Neuronal stem cell (in vitro differentiated cells): ENCODE measurements around the gene ERMN.

ENCODE experiments used
- DNase-seq: peaks from one replicate; pipeline ENCODE4 v3.0.0-alpha.2; 2013; ENCODE audit warnings: low spot score
- H2AFZ ChIP-seq: one replicate; pipeline ENCODE4 v1.6.1; 2013; ENCODE audit warnings: mild to moderate bottlenecking, low read length, inconsistent platforms
- H2AK5ac ChIP-seq: 2 replicates; pipeline ENCODE4 v1.6.1; 2013; ENCODE audit warnings: low read depth, mild to moderate bottlenecking, inconsistent platforms, low read length, moderate library complexity, mixed read lengths
- H2BK120ac ChIP-seq: 2 replicates; pipeline ENCODE4 v1.6.1; 2013; ENCODE audit warnings: low read depth, mild to moderate bottlenecking, inconsistent platforms, low read length, moderate library complexity, mixed read lengths
- H2BK12ac ChIP-seq: one replicate; pipeline ENCODE4 v1.6.1; 2013; ENCODE audit warnings: low read length, inconsistent platforms
- H2BK15ac ChIP-seq: 2 replicates; pipeline ENCODE4 v1.6.1; 2013; ENCODE audit warnings: mild to moderate bottlenecking, low read length, inconsistent platforms, mixed read lengths
- H2BK5ac ChIP-seq: one replicate; pipeline ENCODE4 v1.6.1; 2013; ENCODE audit warnings: inconsistent platforms, mild to moderate bottlenecking, low read length, moderate library complexity
- H3K14ac ChIP-seq: one replicate; pipeline ENCODE4 v1.6.1; 2013; ENCODE audit warnings: low read length, inconsistent platforms
- H3K18ac ChIP-seq: 2 replicates; pipeline ENCODE4 v1.6.1; 2013; ENCODE audit warnings: low read length, inconsistent platforms
- H3K23ac ChIP-seq: 2 replicates; pipeline ENCODE4 v1.6.1; 2013; ENCODE audit warnings: low read depth, mild to moderate bottlenecking, mixed read lengths, low read length, inconsistent platforms; ENCODE audit not compliant: poor library complexity
- H3K27ac ChIP-seq: replicated peaks from 3 replicates; pipeline ENCODE4 v1.5.1; 2013; ENCODE audit warnings: low read length, inconsistent platforms
- H3K27me3 ChIP-seq, 3 experiments: 2 replicates each; pipeline ENCODE4 v1.6.1; 2013; ENCODE audit warnings: low read length in 3 of 3, mild to moderate bottlenecking in 2 of 3, inconsistent platforms in 1 of 3, low read depth in 1 of 3, mixed read lengths in 1 of 3, moderate library complexity in 1 of 3; ENCODE audit not compliant: control insufficient read depth in 3 of 3, insufficient read depth in 3 of 3
- H3K36me3 ChIP-seq, 2 donors: replicated peaks in 1 of 2; 2 replicates each; pipeline ENCODE4 v1.6.1; 2013; ENCODE audit warnings: low read length in 2 of 2; ENCODE audit not compliant: control insufficient read depth in 2 of 2, insufficient read depth in 2 of 2
- H3K4ac ChIP-seq: 2 replicates; pipeline ENCODE4 v1.6.1; 2013; ENCODE audit warnings: inconsistent platforms, mild to moderate bottlenecking, low read length, moderate library complexity
- H3K4me1 ChIP-seq, 2 donors: 1 replicate in 1 of 2; 2 replicates in 1 of 2; pipeline ENCODE4 v1.6.1; 2013; ENCODE audit warnings: low read length in 2 of 2, low read depth in 1 of 2; ENCODE audit not compliant: control insufficient read depth in 2 of 2, insufficient read depth in 1 of 2
- H3K4me2 ChIP-seq: one replicate; pipeline ENCODE4 v1.6.1; 2013; ENCODE audit warnings: mild to moderate bottlenecking, low read length, inconsistent platforms; ENCODE audit not compliant: insufficient read depth, poor library complexity, severe bottlenecking
- H3K4me3 ChIP-seq, 2 donors: 2 replicates each; pipeline ENCODE4 v1.5.1; 2013; ENCODE audit warnings: low read length in 2 of 2, mild to moderate bottlenecking in 2 of 2, inconsistent platforms in 1 of 2, moderate library complexity in 1 of 2
- H3K79me1 ChIP-seq: one replicate; pipeline ENCODE4 v1.6.1; 2013; ENCODE audit warnings: low read depth, mild to moderate bottlenecking, inconsistent platforms, low read length, moderate library complexity
- H3K9ac ChIP-seq: one replicate; pipeline ENCODE4 v1.6.1; 2013; ENCODE audit warnings: mild to moderate bottlenecking, low read depth, low read length, inconsistent platforms; ENCODE audit not compliant: poor library complexity
- H3K9me3 ChIP-seq, 2 donors: replicated peaks in 1 of 2; 2 replicates each; pipeline versions ENCODE3 to v1.6.1; 2013; ENCODE audit warnings: low read length in 2 of 2, mild to moderate bottlenecking in 2 of 2, inconsistent platforms in 1 of 2, low read depth in 1 of 2, mixed read lengths in 1 of 2, moderate library complexity in 1 of 2; ENCODE audit not compliant: control insufficient read depth in 2 of 2, insufficient read depth in 1 of 2
- H4K8ac ChIP-seq: one replicate; pipeline ENCODE4 v1.6.1; 2013; ENCODE audit warnings: low read depth, mild to moderate bottlenecking, inconsistent platforms, low read length, moderate library complexity
- H4K91ac ChIP-seq: one replicate; pipeline ENCODE4 v1.6.1; 2013; ENCODE audit warnings: low read length, low read depth, mild to moderate bottlenecking, inconsistent platforms; ENCODE audit not compliant: poor library complexity
- WGBS, 2 donors: extraction: QIAGEN DNeasy Blood & Tissue Kit; methylation state at CpG; one replicate each; pipeline ENCODE4 v1.1.7; 2013; ENCODE audit warnings: missing lambda C conversion rate in 2 of 2, mixed read lengths in 1 of 2; ENCODE audit not compliant: insufficient read length in 2 of 2, insufficient replicate concordance in 1 of 2; ENCODE audit errors: extremely low coverage in 2 of 2; 5-methylcytosine and 5-hydroxymethylcytosine counted together

ERMN gene

GRCh38 chr2:157311706-157312105, 13.9 kb downstream of the ERMN start:
- Histone ChIP-seq H4K8ac (no peak overlapping the region), H3K4me2 (no peak overlapping the region), H3K79me1 (no peaks in the 10 kb centered on the region), H4K91ac (no peak overlapping the region), H2BK120ac (no peak overlapping the region), H2BK5ac (no peak overlapping the region), H3K4me3 (no peak overlapping the region), H2AK5ac (no peak overlapping the region), H3K18ac (no peak overlapping the region), H3K23ac (no peak overlapping the region), H2AFZ (no peak overlapping the region), H3K4me1 (no peaks in the 10 kb centered on the region), H3K9me3 (no peaks in the 10 kb centered on the region), H2BK15ac (no peak overlapping the region), H3K27ac (no peak overlapping the region), H3K4ac (no peak overlapping the region), H3K14ac (no peak overlapping the region), H3K9ac (no peak overlapping the region), H2BK12ac (no peak overlapping the region), H3K36me3 (no peaks in the 10 kb centered on the region), H3K27me3 (peaks cover 0 to 3% (median 0%) of the 10 kb centered on the region in 3 experiments)
- DNase-seq, result no peak
- WGBS, 2 donors, result no CpG with 5 or more reads among the region's 1 CpG

DNA sequence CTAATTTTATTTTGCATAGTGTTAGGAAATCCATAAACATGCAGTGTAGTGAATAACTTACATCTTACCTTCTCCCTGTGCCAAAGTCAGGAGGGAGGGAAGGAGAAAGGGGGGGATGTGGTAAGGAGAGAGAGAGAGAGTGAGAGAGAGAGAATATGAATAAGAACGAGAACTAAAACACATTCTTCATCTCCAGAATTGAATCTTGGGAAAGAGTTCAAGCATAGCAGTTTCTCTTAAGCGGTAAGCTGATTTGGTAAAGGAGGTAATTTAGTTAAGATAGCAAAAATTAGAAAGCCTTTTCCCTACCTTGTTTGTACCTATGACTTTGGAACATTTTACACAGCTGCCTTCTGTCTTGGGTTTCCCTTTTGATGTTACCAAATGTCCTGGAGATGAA, 15.7 kb downstream of the ERMN start:
- Histone ChIP-seq H4K91ac (no peak overlapping the region), H2AFZ (no peak overlapping the region), H3K9ac (no peak overlapping the region), H2BK120ac (no peak overlapping the region), H2BK12ac (no peak overlapping the region), H3K18ac (no peak overlapping the region), H3K27me3 (peaks cover 0 to 6% (median 0%) of the 10 kb centered on the region in 3 experiments), H3K4me1 (peaks cover 0 to 1% of the 10 kb centered on the region in 2 donors), H3K4ac (no peak overlapping the region), H3K27ac (no peak overlapping the region), H2AK5ac (no peak overlapping the region), H3K14ac (no peak overlapping the region), H3K79me1 (no peaks in the 10 kb centered on the region), H4K8ac (no peak overlapping the region), H3K36me3 (no peaks in the 10 kb centered on the region), H2BK5ac (no peak overlapping the region), H3K23ac (no peak overlapping the region), H3K4me3 (no peak overlapping the region), H3K9me3 (no peaks in the 10 kb centered on the region), H2BK15ac (no peak overlapping the region), H3K4me2 (no peak overlapping the region)
- DNase-seq, result no peak
- WGBS, 2 donors, result no CpG with 5 or more reads among the region's 2 CpGs

DNA sequence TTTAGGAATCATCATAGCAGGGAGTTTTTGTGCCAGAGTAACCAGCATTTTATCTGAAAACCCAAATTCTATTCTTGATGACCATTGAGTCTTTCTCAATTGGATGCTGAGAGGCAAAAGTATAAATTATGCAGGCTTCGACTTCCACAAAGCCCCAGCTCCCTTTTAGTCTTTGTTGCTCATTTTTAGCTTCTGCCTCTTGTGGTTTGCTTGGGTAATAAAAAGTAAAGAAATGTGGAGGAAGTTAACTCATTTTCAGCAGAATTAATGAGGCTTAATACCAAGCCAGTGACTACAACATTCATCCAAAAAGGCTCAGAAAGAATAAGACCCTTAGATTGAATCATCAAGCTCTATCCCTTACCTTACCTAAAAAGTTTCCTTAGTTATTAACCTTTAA, 18.6 kb downstream of the ERMN start:
- no peak overlapping the region for H3K4ac ChIP-seq
- no peak overlapping the region for H4K8ac ChIP-seq
- no peak overlapping the region for H2BK5ac ChIP-seq
- H2BK12ac ChIP-seq, result no peak overlapping the region
- H3K9ac ChIP-seq, result no peak overlapping the region
- no peak overlapping the region for H3K27ac ChIP-seq
- H3K23ac ChIP-seq, result no peak overlapping the region
- no peak overlapping the region for H4K91ac ChIP-seq
- H3K14ac ChIP-seq, result no peak overlapping the region
- H2AFZ ChIP-seq, result no peak overlapping the region
- H2AK5ac ChIP-seq, result no peak overlapping the region
- no peak overlapping the region for H2BK120ac ChIP-seq
- no peak overlapping the region for H3K18ac ChIP-seq
- H3K36me3 ChIP-seq, result no peaks in the 10 kb centered on the region
- H3K4me2 ChIP-seq, result no peak overlapping the region
- H2BK15ac ChIP-seq, result no peak overlapping the region
- H3K4me1 ChIP-seq, result peaks cover 0 to 5% of the 10 kb centered on the region in 2 donors
- no peak overlapping the region for H3K4me3 ChIP-seq
- peaks cover 0 to 8% (median 0%) of the 10 kb centered on the region in 3 experiments for H3K27me3 ChIP-seq
- H3K9me3 ChIP-seq, result no peaks in the 10 kb centered on the region
- no CpG with 5 or more reads among the region's 1 CpG for WGBS, 2 donors
- no peaks in the 10 kb centered on the region for H3K79me1 ChIP-seq
- DNase-seq, result no peak

- no peak overlapping the region for H2BK12ac ChIP-seq
- peaks cover 0 to 5% of the 10 kb centered on the region in 2 donors for H3K4me1 ChIP-seq
- no peak overlapping the region for H3K27ac ChIP-seq
- no peaks in the 10 kb centered on the region for H3K36me3 ChIP-seq
- H2BK5ac ChIP-seq, result no peak overlapping the region
- no peak overlapping the region for H3K23ac ChIP-seq
- H3K4me3 ChIP-seq, result no peak overlapping the region
- no peak overlapping the region for H3K4ac ChIP-seq
- no peak overlapping the region for H2BK120ac ChIP-seq
- no CpG with 5 or more reads among the region's 4 CpGs for WGBS, 2 donors
- H3K9me3 ChIP-seq, result no peaks in the 10 kb centered on the region
- no peak overlapping the region for H3K14ac ChIP-seq
- H3K4me2 ChIP-seq, result no peak overlapping the region
- no peak overlapping the region for H2AFZ ChIP-seq
- no peak overlapping the region for H4K8ac ChIP-seq
- no peak overlapping the region for H2BK15ac ChIP-seq
- H2AK5ac ChIP-seq, result no peak overlapping the region
- H4K91ac ChIP-seq, result no peak overlapping the region
- no peak overlapping the region for H3K9ac ChIP-seq
- H3K79me1 ChIP-seq, result no peaks in the 10 kb centered on the region
- DNase-seq, result no peak
- H3K18ac ChIP-seq, result no peak overlapping the region
- peaks cover 0 to 8% (median 0%) of the 10 kb centered on the region in 3 experiments for H3K27me3 ChIP-seq
Measured at GRCh38 chr2:157305723-157306110, 19.9 kb downstream of the ERMN start.
